GM21529 (cell line): Measurements from ENCODE around the gene ADI1.
"Not testable (repeated sequence)": the region's sequence is repeated elsewhere in the genome, so short reads cannot be mapped to it uniquely, and the experiment has no call there.

Experiments
- ATAC-seq: cut with Tn5 transposase; IDR thresholded peaks from one replicate; pipeline ENCODE4 v1.9.1; 2021; ENCODE audit not compliant: unreplicated experiment

ADI1 gene

GRCh38 chr2:3450385-3451010, 68.8 kb downstream of the ADI1 start:
- no peak for ATAC-seq

GRCh38 chr2:3449936-3450335, 69.4 kb downstream of the ADI1 start:
- ATAC-seq: no peak

- no peak for ATAC-seq
These were observed 70.2 kb downstream of the ADI1 start for GRCh38 chr2:3449086-3449485.

GRCh38 chr2:3448441-3448911, 70.9 kb downstream of the ADI1 start:
- not testable (repeated sequence) for ATAC-seq

GRCh38 chr2:3447789-3448317, 71.5 kb downstream of the ADI1 start:
- ATAC-seq: no peak
